Panc1 (cell line): Measurements from ENCODE around the gene IRF6. TPM values are rescaled to one million over a fixed set of nuclear protein-coding genes. Genes with fewer than 3 reads are reported as not detected.
"Not testable (repeated sequence)": the region's sequence is repeated elsewhere in the genome, so short reads cannot be mapped to it uniquely, and the experiment has no call there.

Experiments
- ATAC-seq: fragments of 200-7000 bp; cut with Tn5 transposase; 2 replicates; pipeline ENCODE4 v1.9.1; 2020; ENCODE audit warnings: mild to moderate bottlenecking, moderate library complexity
- BruUV-seq: library from RNA; stranded (reverse); fragments of 400-500 nt; replicated peaks from 2 replicates; lab custom pipeline; 2021; lab: Mats Ljungman, UMichigan
- CTCF ChIA-PET: fragments of 300-600 bp; sonication (Branson Sonifier 250); formaldehyde crosslinking; loops from one replicate; lab custom pipeline; 2022; ENCODE audit warnings: antibody characterized with exemption; lab: Charles Lee
- POLR2A ChIA-PET: fragments of 300-600 bp; sonication (Branson Sonifier 250); formaldehyde crosslinking; loops from one replicate; lab custom pipeline; 2022; ENCODE audit warnings: antibody characterized with exemption; lab: Charles Lee
- DNase-seq: peaks from one replicate; pipeline ENCODE4 v3.0.0-alpha.2; 2010; ENCODE audit warnings: low read depth, low spot score
- H3K27ac ChIP-seq: 2 replicates; pipeline ENCODE4 v1.5.1; 2011; ENCODE audit warnings: mild to moderate bottlenecking, low read length, inconsistent platforms
- H3K27me3 ChIP-seq: fragments of 200-500 bp; sonication (Bioruptor generic); 2 replicates; pipeline ENCODE4 v1.6.0; 2014; ENCODE audit warnings: low read length, inconsistent platforms; ENCODE audit not compliant: control insufficient read depth, insufficient read depth
- H3K36me3 ChIP-seq: fragments of 200-500 bp; sonication (Bioruptor generic); 2 replicates; pipeline ENCODE4 v1.5.1; 2014; ENCODE audit warnings: inconsistent platforms, mild to moderate bottlenecking, low read length, moderate library complexity; ENCODE audit not compliant: control insufficient read depth, insufficient read depth
- H3K4me1 ChIP-seq: 2 replicates; pipeline ENCODE4 v1.5.1; 2011; ENCODE audit warnings: inconsistent platforms, mild to moderate bottlenecking, low read length, moderate library complexity; ENCODE audit not compliant: control insufficient read depth, insufficient read depth
- H3K4me3 ChIP-seq, 2 experiments: 2 replicates each; pipeline ENCODE4 v1.5.1; 2011 to 2012; ENCODE audit warnings: low read depth in 2 of 2, low read length in 2 of 2, mild to moderate bottlenecking in 2 of 2, inconsistent platforms in 1 of 2, moderate library complexity in 1 of 2
- H3K9me3 ChIP-seq: fragments of 200-500 bp; sonication (Bioruptor generic); 2 replicates; pipeline ENCODE4 v1.5.1; 2014; ENCODE audit warnings: low read depth, mild to moderate bottlenecking, inconsistent platforms, low read length, moderate library complexity; ENCODE audit not compliant: control insufficient read depth, insufficient read depth
- CTCF ChIP-seq: fragments of 450-650 bp; IDR thresholded peaks from 2 replicates; pipeline ENCODE4 v1.5.1; 2017; ENCODE audit warnings: mild to moderate bottlenecking
- POLR2AphosphoS5 ChIP-seq: IDR thresholded peaks from 2 replicates; pipeline ENCODE4 v1.6.1; 2012; ENCODE audit warnings: mild to moderate bottlenecking, low read depth, low read length, moderate library complexity
- REST ChIP-seq, 2 experiments: IDR thresholded peaks; 2 replicates each; pipeline ENCODE4 v1.6.1; 2011 to 2012; ENCODE audit warnings: low read depth in 2 of 2, control low read depth in 1 of 2, low read length in 1 of 2, mild to moderate bottlenecking in 1 of 2, moderate library complexity in 1 of 2; ENCODE audit not compliant: insufficient read depth in 1 of 2
- SIN3A ChIP-seq: IDR thresholded peaks from 2 replicates; pipeline ENCODE4 v1.6.1; 2012; ENCODE audit warnings: low read depth, mild to moderate bottlenecking, low read length, moderate library complexity, borderline replicate concordance; ENCODE audit not compliant: insufficient read depth
- TCF7L2 ChIP-seq: IDR thresholded peaks from 2 replicates; pipeline ENCODE4 v1.6.1; 2011; ENCODE audit warnings: mild to moderate bottlenecking, low read depth, low read length, inconsistent platforms
- in situ Hi-C: cut with HindIII; loops from 2 replicates; pipeline ENCODE4 v1.10.0; 2016; ENCODE audit warnings: low sequenced_read_pairs, low pct_unique_long_range_greater_than_20kb
- intact Hi-C: fragments of 100-400 bp; cut with micrococcal nuclease; formaldehyde crosslinking; loops from one replicate; pipeline ENCODE4 v1.10.0; 2022; ENCODE audit not compliant: unreplicated experiment
- total RNA-seq: library from RNA; stranded (reverse); gene quantifications from one replicate; pipeline ENCODE4 v1.2.1, GENCODE V29; 2021; ENCODE audit not compliant: unreplicated experiment

Gene IRF6
- total RNA-seq, 1 experiment from 2014 or later, result 0.64 TPM

GRCh38 chr1:209797978-209798639, 7.8 kb downstream of the IRF6 start:
- POLR2A ChIA-PET, result no interaction called here
- Histone ChIP-seq H3K27me3 (peaks cover 3% of the 10 kb centered on the region), H3K4me3 (no peak overlapping the region), H3K36me3 (no peaks in the 10 kb centered on the region), H3K27ac (no peak overlapping the region), H3K4me1 (no peaks in the 10 kb centered on the region), H3K9me3 (no peaks in the 10 kb centered on the region)
- intact Hi-C loops (no loop called here), in situ Hi-C loops (no loop called here)
- ATAC-seq (no peak), DNase-seq (no peak)
- TF ChIP-seq REST (IDR thresholded peaks at IDR 0.05; ENCODE audit: insufficient read depth in 1 of 2, low read depth in 2 of 2, low read length in 1 of 2) (no peak), CTCF (peak; percentile 26)
- BruUV-seq, result no TSS peak
- CTCF ChIA-PET, result no interaction called here

- H3K27me3 ChIP-seq, H3K4me1 ChIP-seq, POLR2A ChIA-PET: not testable (repeated sequence)
These were observed 12.2 kb downstream of the IRF6 start for GRCh38 chr1:209793711-209794110.

GRCh38 chr1:209791920-209792319, 14.0 kb downstream of the IRF6 start:
- in situ Hi-C loops (no loop called here), intact Hi-C loops (no loop called here)
- H3K36me3 ChIP-seq, result no peaks in the 10 kb centered on the region

More at GRCh38 chr1:209793711-209794110, 12.2 kb downstream of the IRF6 start:
- ATAC-seq, in situ Hi-C loops, BruUV-seq, H3K27ac ChIP-seq, H3K9me3 ChIP-seq, CTCF ChIA-PET, DNase-seq, intact Hi-C loops, H3K4me3 ChIP-seq, H3K36me3 ChIP-seq: not testable (repeated sequence)

More at GRCh38 chr1:209791920-209792319, 14.0 kb downstream of the IRF6 start:
- TF ChIP-seq CTCF (no peak), TCF7L2 (no peak), SIN3A (no peak), REST (IDR thresholded peaks at IDR 0.05; ENCODE audit: insufficient read depth in 1 of 2, low read depth in 2 of 2, low read length in 1 of 2) (no peak), POLR2AphosphoS5 (no peak)
- ATAC-seq (no peak), DNase-seq (no peak)
- Histone ChIP-seq H3K9me3 (no peaks in the 10 kb centered on the region), H3K4me3 (no peak overlapping the region), H3K4me1 (no peaks in the 10 kb centered on the region), H3K27ac (no peak overlapping the region), H3K27me3 (peaks cover 7% of the 10 kb centered on the region; the same call in 1 of the 2 replicates)
- CTCF ChIA-PET, result no interaction called here
- POLR2A ChIA-PET, result no interaction called here
- no TSS peak for BruUV-seq
